Lung (tissue), 12 donors: Measurements from ENCODE around the gene ANKFY1. TPM values are rescaled to one million over a fixed set of nuclear protein-coding genes. Genes with fewer than 3 reads are reported as not detected.

ENCODE experiments used
- ATAC-seq: fragments of 200-7000 bp; cut with Tn5 transposase; one replicate; pipeline ENCODE4 v1.9.1; 2020; ENCODE audit warnings: moderate number of reproducible peaks; ENCODE audit not compliant: insufficient read depth, low FRiP score
- DNase-seq, 3 donors: peaks; one replicate each; pipeline ENCODE4 v3.0.0-alpha.2; 2013 to 2017
- H3K27ac ChIP-seq, 2 donors: one replicate each; pipeline ENCODE4 v1.5.1; 2013; ENCODE audit warnings: mild to moderate bottlenecking in 2 of 2, moderate library complexity in 2 of 2, control low read depth in 1 of 2, inconsistent platforms in 1 of 2, low read depth in 1 of 2, low read length in 1 of 2
- H3K27me3 ChIP-seq, 3 donors: one replicate each; pipeline ENCODE4 v1.5.1; 2013; ENCODE audit warnings: low read length in 2 of 3; ENCODE audit not compliant: control insufficient read depth in 3 of 3, insufficient read depth in 3 of 3
- H3K36me3 ChIP-seq, 4 donors: one replicate each; pipeline ENCODE4 v1.5.1; 2013; ENCODE audit warnings: low read length in 4 of 4, mild to moderate bottlenecking in 1 of 4, moderate library complexity in 1 of 4; ENCODE audit not compliant: control insufficient read depth in 4 of 4, insufficient read depth in 4 of 4
- H3K4me1 ChIP-seq, 5 donors: one replicate each; pipeline ENCODE4 v1.5.1; 2013; ENCODE audit warnings: low read length in 5 of 5, mild to moderate bottlenecking in 2 of 5, moderate library complexity in 1 of 5; ENCODE audit not compliant: control insufficient read depth in 5 of 5, insufficient read depth in 5 of 5
- H3K4me3 ChIP-seq: one replicate; pipeline ENCODE4 v1.5.1; 2013; ENCODE audit warnings: mild to moderate bottlenecking, control low read depth, moderate library complexity
- H3K9ac ChIP-seq, 2 donors: one replicate each; pipeline ENCODE4 v1.5.1; 2013; ENCODE audit warnings: low read length in 2 of 2, control low read depth in 1 of 2; ENCODE audit not compliant: insufficient read depth in 1 of 2
- H3K9me3 ChIP-seq, 4 donors: one replicate each; pipeline ENCODE4 v1.5.1; 2013; ENCODE audit warnings: low read length in 3 of 4, mild to moderate bottlenecking in 1 of 4, moderate library complexity in 1 of 4; ENCODE audit not compliant: control insufficient read depth in 4 of 4, insufficient read depth in 3 of 4
- CTCF ChIP-seq: IDR thresholded peaks from 2 replicates; pipeline ENCODE4 v1.5.1; 2012; ENCODE audit warnings: mild to moderate bottlenecking; ENCODE audit errors: control extremely low read depth, extremely low read depth
- WGBS, 2 donors: extraction: QIAGEN DNeasy Blood & Tissue Kit; methylation state at CpG; one replicate each; pipeline ENCODE4 v1.1.7; 2013; 5-methylcytosine and 5-hydroxymethylcytosine counted together
- polyA plus RNA-seq, 2 donors: library from polyadenylated mRNA; stranded (reverse); fragments of 200-250 nt; gene quantifications; one replicate each; pipeline ENCODE4 v1.2.1, GENCODE V29; 2013
- total RNA-seq, 2 donors: library from RNA; depleted of rRNA in 1 of 2; stranded (reverse); fragments of >200 nt in 1 of 2; gene quantifications; one replicate each; pipeline ENCODE4 v1.2.1, GENCODE V29; 2014 to 2021
- donor health status: control.
- donor health status: control.
- donor health status: Bipolar disorder and iron deficiency.
- donor health status: healthy.
- donor health status: DM: yes; HTN: yes; CAD: no.

Gene ANKFY1
- total and polyA plus RNA-seq, 4 donors, result 11.4 to 60.2 (median 38.8) TPM

GRCh38 chr17:4150096-4150495 is 113.7 kb downstream of the ANKFY1 start:
- H3K4me3 ChIP-seq, result no peak overlapping the region
- peaks cover 0 to 10% (median 2%) of the 10 kb centered on the region in 4 donors for H3K36me3 ChIP-seq
- no peak for ATAC-seq
- H3K9me3 ChIP-seq, result no peaks in the 10 kb centered on the region
- H3K27ac ChIP-seq, result no peak overlapping the region
- H3K27me3 ChIP-seq, result no peaks in the 10 kb centered on the region
- H3K4me1 ChIP-seq, result no peaks in the 10 kb centered on the region
- H3K9ac ChIP-seq, result no peak overlapping the region
- 46 to 82% methylated on average over 6 of the region's 6 CpGs for WGBS, 2 donors
- no peak for TF ChIP-seq CTCF
- DNase-seq, result no peak

GRCh38 chr17:4148611-4149308 is 115.0 kb downstream of the ANKFY1 start:
- 92 to 94% methylated on average over 11 of the region's 11 CpGs for WGBS, 2 donors
- no peak for DNase-seq
- peaks cover 0 to 6% (median 2%) of the 10 kb centered on the region in 5 donors for H3K4me1 ChIP-seq
- no peaks in the 10 kb centered on the region for H3K27me3 ChIP-seq
- TF ChIP-seq CTCF, result no peak
- no peaks in the 10 kb centered on the region for H3K9me3 ChIP-seq
- peaks cover 0 to 3% (median 2%) of the 10 kb centered on the region in 4 donors for H3K36me3 ChIP-seq
- H3K9ac ChIP-seq, result no peak overlapping the region
- H3K27ac ChIP-seq, result no peak overlapping the region
- ATAC-seq, result no peak
- no peak overlapping the region for H3K4me3 ChIP-seq

GRCh38 chr17:4147751-4148310 is 115.9 kb downstream of the ANKFY1 start:
- no peak for ATAC-seq
- Histone ChIP-seq H3K27me3 (no peaks in the 10 kb centered on the region), H3K4me1 (peaks cover 0 to 6% (median 2%) of the 10 kb centered on the region in 5 donors), H3K36me3 (peaks cover 0 to 3% (median 1%) of the 10 kb centered on the region in 4 donors), H3K9ac (peak overlapping the region in 1 of 2 donors; percentile 32), H3K4me3 (no peak overlapping the region), H3K27ac (no peak overlapping the region), H3K9me3 (no peaks in the 10 kb centered on the region)
- WGBS, 2 donors, result 73 to 80% methylated on average over 8 of the region's 8 CpGs
- TF ChIP-seq CTCF, result no peak
- DNase-seq, result peak; percentile 60 to 77 (median 70)
